Left lung (tissue), 10 donors: Measurements from ENCODE around the gene HERC2. TPM values are rescaled to one million over a fixed set of nuclear protein-coding genes. Genes with fewer than 3 reads are reported as not detected.
"Not testable (repeated sequence)": the region's sequence is repeated elsewhere in the genome, so short reads cannot be mapped to it uniquely, and the experiment has no call there.

Experiments
- ATAC-seq: fragments of 200-7000 bp; cut with Tn5 transposase; one replicate; pipeline ENCODE4 v1.9.1; 2020; ENCODE audit warnings: moderate library complexity
- DNase-seq, 4 donors: peaks; one replicate each; pipeline ENCODE4 v3.0.0-alpha.2; 2013 to 2020
- H3K27ac ChIP-seq, 2 donors: fragments of 200-600 bp; sonication (generic) in 1 of 2; one replicate each; pipeline versions ENCODE4 v1.5.0 to v1.8.0; 2020 to 2021
- H3K27me3 ChIP-seq, 2 donors: fragments of 200-600 bp; sonication (generic) in 1 of 2; one replicate each; pipeline versions ENCODE4 v1.5.0 to v1.8.0; 2020 to 2021
- H3K36me3 ChIP-seq, 2 donors: fragments of 200-600 bp; sonication (generic) in 1 of 2; one replicate each; pipeline versions ENCODE4 v1.5.0 to v1.8.0; 2020 to 2021
- H3K4me1 ChIP-seq, 2 donors: fragments of 200-600 bp; one replicate each; pipeline ENCODE4 v1.8.0; 2021
- H3K4me3 ChIP-seq, 2 donors: fragments of 200-600 bp; sonication (generic) in 1 of 2; one replicate each; pipeline versions ENCODE4 v1.5.0 to v1.8.0; 2020 to 2021; ENCODE audit warnings: mild to moderate bottlenecking in 1 of 2
- H3K9me3 ChIP-seq, 2 donors: fragments of 200-600 bp; sonication (generic) in 1 of 2; one replicate each; pipeline versions ENCODE4 v1.5.0 to v1.8.0; 2020 to 2021
- intact Hi-C, 2 donors: fragments of 100-400 bp; cut with DNase I; formaldehyde crosslinking; loops; one replicate each; pipeline versions ENCODE4 v1.11.2 to v1.14.2; 2022
- polyA plus RNA-seq, 6 donors: library from polyadenylated mRNA; unstranded; fragments of 120-200 nt; gene quantifications; one replicate each; pipeline ENCODE4 v1.2.1, GENCODE V29; 2013; ENCODE audit not compliant: insufficient read length in 6 of 6
- total RNA-seq, 2 donors: library from RNA; stranded (reverse); fragmentation: NEBNext Ultra II Directional; extraction: Animal tissue kit (Norgen Biotek cat#: 25700); gene quantifications; one replicate each; pipeline ENCODE4 v1.2.1, GENCODE V29; 2021
- TF ChIP-seq, protein P1 (sequence below), 2 donors: fragments of 200-600 bp; sonication (generic) in 1 of 2; IDR thresholded peaks; one replicate each; pipeline versions ENCODE4 v1.5.0 to v1.8.0; 2021; ENCODE audit warnings: antibody characterized with exemption in 2 of 2
- donor health status: DM: no; HTN: yes; CAD: no.
- donor health status: DM: no; HTN: no; CAD: no.

Gene HERC2
- total and polyA plus RNA-seq, 8 donors: 52.7 to 68.6 (median 56.4) TPM

DNA sequence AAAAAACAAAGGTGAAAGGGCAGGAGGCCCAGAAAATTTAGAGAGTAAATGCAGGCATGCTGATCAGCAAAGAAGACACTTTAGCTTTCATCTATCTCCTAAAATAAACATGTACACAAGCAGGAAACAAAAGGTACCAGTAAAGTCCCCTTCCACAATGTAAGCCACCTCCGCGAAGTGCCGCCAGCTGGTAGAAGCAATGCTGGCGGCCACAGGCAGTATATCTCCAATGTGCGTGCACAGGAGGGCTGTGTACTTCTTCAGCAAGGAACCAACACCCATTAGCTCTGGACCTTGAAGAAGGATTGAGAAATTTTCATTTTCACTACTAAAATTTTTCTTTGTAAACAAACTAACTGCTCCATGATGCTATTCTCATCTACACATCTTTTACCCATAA is 75.4 kb downstream of the HERC2 start:
- no peak for ATAC-seq
- no peaks in the 10 kb centered on the region for H3K4me1 ChIP-seq
- TF ChIP-seq, protein P1, sequence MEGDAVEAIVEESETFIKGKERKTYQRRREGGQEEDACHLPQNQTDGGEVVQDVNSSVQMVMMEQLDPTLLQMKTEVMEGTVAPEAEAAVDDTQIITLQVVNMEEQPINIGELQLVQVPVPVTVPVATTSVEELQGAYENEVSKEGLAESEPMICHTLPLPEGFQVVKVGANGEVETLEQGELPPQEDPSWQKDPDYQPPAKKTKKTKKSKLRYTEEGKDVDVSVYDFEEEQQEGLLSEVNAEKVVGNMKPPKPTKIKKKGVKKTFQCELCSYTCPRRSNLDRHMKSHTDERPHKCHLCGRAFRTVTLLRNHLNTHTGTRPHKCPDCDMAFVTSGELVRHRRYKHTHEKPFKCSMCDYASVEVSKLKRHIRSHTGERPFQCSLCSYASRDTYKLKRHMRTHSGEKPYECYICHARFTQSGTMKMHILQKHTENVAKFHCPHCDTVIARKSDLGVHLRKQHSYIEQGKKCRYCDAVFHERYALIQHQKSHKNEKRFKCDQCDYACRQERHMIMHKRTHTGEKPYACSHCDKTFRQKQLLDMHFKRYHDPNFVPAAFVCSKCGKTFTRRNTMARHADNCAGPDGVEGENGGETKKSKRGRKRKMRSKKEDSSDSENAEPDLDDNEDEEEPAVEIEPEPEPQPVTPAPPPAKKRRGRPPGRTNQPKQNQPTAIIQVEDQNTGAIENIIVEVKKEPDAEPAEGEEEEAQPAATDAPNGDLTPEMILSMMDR (IDR thresholded peaks at IDR 0.05): no peak
- no peak overlapping the region for H3K27ac ChIP-seq
- H3K4me3 ChIP-seq: no peak overlapping the region
- H3K27me3 ChIP-seq: no peaks in the 10 kb centered on the region
- peaks cover 0 to 8% of the 10 kb centered on the region in 2 donors for H3K9me3 ChIP-seq
- DNase-seq: no peak
- intact Hi-C loops: no loop called here
- peaks cover 6 to 94% of the 10 kb centered on the region in 2 donors for H3K36me3 ChIP-seq

DNA sequence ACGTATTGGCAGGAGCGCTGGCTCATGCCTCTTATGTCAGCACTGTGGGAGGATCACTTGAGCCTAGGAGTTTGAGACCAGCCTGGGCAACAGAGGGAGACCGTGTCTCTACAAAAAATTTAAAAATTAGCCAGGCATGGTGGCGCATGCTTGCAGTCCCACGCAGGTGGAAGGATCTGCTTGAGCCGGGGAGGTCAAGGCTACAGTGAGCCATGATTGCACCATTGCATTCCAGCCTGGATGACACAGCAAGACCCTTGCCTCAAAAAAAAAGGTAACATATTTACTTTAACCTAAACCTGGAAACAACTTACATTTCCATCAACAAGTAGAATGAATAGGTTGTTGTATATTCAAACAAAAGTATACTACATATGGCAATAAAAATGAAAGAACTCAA is 78.1 kb downstream of the HERC2 start:
- Histone ChIP-seq H3K9me3 (peaks cover 0 to 8% of the 10 kb centered on the region in 2 donors), H3K27me3 (no peaks in the 10 kb centered on the region), H3K4me3 (no peak overlapping the region), H3K27ac (no peak overlapping the region), H3K4me1 (no peaks in the 10 kb centered on the region), H3K36me3 (peaks cover 6 to 92% of the 10 kb centered on the region in 2 donors)
- TF ChIP-seq, protein P1 (IDR thresholded peaks at IDR 0.05): no peak
- DNase-seq (no peak), ATAC-seq (no peak)
- intact Hi-C loops: no loop called here

DNA sequence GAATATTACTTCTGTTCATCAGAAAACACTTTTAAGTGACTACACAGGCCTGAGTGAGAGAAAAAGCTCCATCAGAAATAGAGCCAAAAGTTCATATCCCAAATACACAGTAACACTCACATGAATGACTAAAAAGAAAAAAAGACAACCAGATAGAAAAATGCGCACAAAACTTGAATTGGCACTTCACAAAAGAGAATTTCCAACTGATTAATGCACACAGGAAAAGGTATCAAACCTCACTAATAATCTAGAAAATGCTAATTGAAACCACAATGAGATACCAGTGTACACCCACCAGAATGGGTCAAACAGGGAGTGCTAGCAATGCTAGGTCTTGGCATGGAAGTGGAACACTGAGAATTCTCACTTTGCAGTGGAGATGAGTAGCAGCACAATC is 78.6 kb downstream of the HERC2 start:
- no peak for ATAC-seq
- Histone ChIP-seq H3K36me3 (peaks cover 6 to 87% of the 10 kb centered on the region in 2 donors), H3K4me3 (no peak overlapping the region), H3K4me1 (no peaks in the 10 kb centered on the region), H3K27me3 (no peaks in the 10 kb centered on the region), H3K27ac (no peak overlapping the region), H3K9me3 (peaks cover 0 to 8% of the 10 kb centered on the region in 2 donors)
- TF ChIP-seq, protein P1 (IDR thresholded peaks at IDR 0.05): no peak
- intact Hi-C loops: no loop called here
- no peak for DNase-seq

DNA sequence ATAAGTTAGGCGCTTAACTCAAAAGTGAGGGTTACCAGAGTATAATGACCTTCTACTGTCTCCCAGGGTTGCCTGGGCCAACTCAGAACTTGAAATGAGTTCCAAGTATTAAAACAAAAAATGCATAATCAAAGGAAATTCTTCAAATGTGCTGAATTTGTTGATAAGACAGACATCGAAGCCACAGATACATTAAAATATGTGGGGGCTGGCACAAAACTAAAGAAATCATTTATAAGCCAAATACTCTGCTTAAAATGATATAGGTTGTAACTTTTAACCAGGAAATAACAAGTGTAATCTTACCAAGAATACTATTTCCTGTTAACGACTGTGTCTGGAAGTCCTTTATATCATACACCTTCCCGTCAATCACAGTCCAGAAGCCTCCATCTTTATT is 83.7 kb downstream of the HERC2 start:
- H3K4me3 ChIP-seq, ATAC-seq, H3K4me1 ChIP-seq, DNase-seq, intact Hi-C loops, H3K27ac ChIP-seq, H3K27me3 ChIP-seq, H3K9me3 ChIP-seq: not testable (repeated sequence)
- H3K36me3 ChIP-seq: peaks cover 0 to 63% of the 10 kb centered on the region in 2 donors

DNA sequence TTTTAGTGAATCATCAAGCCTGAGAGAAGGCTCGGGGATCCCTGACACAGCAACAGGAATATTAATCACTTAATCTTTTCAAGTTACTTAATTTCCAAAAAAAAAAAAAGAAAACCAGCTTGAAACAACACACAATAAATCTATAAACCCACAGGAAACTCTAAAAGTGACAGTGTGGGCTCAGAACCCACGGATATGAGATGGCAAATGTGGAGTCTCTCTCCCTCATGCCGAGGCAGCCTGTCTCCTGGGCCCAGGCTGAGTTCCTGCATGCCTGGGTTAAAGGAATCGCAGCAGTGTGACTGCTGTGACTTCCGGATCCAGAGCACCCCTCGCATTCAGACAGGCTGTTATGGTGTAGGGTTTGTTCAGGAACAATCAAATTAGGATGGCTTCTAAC is 90.2 kb downstream of the HERC2 start:
- H3K27me3 ChIP-seq, ATAC-seq, H3K27ac ChIP-seq, H3K9me3 ChIP-seq, intact Hi-C loops, DNase-seq, H3K4me1 ChIP-seq, H3K4me3 ChIP-seq: not testable (repeated sequence)
- H3K36me3 ChIP-seq: peaks cover 0 to 56% of the 10 kb centered on the region in 2 donors

DNA sequence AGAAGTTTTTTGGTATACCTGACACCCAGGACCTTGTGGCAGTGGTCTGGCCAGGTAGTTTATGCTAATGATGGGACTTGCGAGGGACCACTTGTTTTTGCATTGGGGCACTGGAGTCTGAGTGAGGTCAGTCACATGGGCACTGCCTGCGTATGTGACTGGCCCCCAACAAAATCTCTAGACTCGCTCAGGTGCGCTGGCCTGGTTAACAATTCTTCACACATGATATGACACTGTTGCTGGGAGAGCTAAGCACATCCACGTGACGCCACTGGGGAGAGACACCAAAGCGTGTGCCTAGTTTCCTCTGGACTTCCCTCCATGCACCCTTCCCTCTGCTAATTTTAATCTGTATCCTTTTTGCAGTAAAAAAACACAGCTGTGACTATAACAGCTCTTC is 90.6 kb downstream of the HERC2 start:
- intact Hi-C loops: not testable (repeated sequence)

DNA sequence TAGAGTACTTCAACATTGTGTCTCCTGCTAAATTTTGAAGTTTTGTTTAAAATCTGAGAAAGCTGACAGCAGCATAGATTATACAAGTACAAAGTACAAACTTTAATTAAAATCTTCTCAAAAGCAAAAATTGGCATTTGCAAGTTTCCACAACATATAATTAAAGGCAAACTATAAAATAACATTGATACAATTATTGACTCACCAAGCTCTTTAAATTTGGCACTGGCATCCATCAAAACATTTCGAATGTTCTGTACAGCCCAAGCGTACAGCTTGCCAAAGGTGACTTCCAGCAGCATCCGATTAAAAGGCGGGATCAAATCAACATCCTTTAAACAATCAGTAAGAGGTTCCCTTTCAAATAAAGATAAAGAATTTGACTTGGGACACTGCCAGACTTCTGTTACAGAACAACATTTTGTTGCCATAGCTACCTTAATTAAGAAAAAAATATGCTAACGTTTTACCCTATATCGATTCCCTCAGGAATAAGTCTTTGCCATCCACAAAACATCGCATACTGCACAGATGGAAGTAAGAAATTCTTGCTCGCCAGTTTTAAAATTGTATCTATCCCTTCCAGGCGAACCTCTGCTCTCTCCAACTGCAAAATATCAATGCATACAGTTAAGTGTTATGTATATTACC is 92.9 kb downstream of the HERC2 start:
- H3K36me3 ChIP-seq: peaks cover 0 to 53% of the 10 kb centered on the region in 2 donors
- DNase-seq, H3K27ac ChIP-seq: not testable (repeated sequence)

More for the DNA sequence above, 90.6 kb downstream of the HERC2 start:
- not testable (repeated sequence) for H3K27me3 ChIP-seq, H3K27ac ChIP-seq, H3K4me1 ChIP-seq, DNase-seq, ATAC-seq, H3K4me3 ChIP-seq, H3K9me3 ChIP-seq
- H3K36me3 ChIP-seq: peaks cover 0 to 53% of the 10 kb centered on the region in 2 donors

More for the DNA sequence above, 92.9 kb downstream of the HERC2 start:
- intact Hi-C loops, ATAC-seq, H3K4me3 ChIP-seq, H3K9me3 ChIP-seq, H3K27me3 ChIP-seq, H3K4me1 ChIP-seq: not testable (repeated sequence)
